BJ (cell line): Measurements from ENCODE around the gene B3GALT5. TPM values are rescaled to one million over a fixed set of nuclear protein-coding genes. Genes with fewer than 3 reads are reported as not detected.

Experiments
- CTCF ChIA-PET: fragments of 350-600 bp; formaldehyde crosslinking; extraction: SDS; loops from one replicate; lab custom pipeline; 2021; ENCODE audit warnings: antibody characterized with exemption, inconsistent platforms; lab: Yijun Ruan, JAX
- POLR2A ChIA-PET: fragments of 300-600 bp; sonication (Branson Sonifier 250); formaldehyde crosslinking; extraction: SDS; loops from one replicate; lab custom pipeline; 2021; ENCODE audit warnings: antibody characterized with exemption; lab: Charles Lee
- DNase-seq: peaks from one replicate; pipeline ENCODE4 v3.0.0-alpha.2; 2011; ENCODE audit warnings: low read depth
- H3K27me3 ChIP-seq: 2 replicates; pipeline ENCODE4 v1.6.0; 2011; ENCODE audit warnings: low read length; ENCODE audit not compliant: control insufficient read depth, insufficient read depth
- H3K36me3 ChIP-seq: 2 replicates; pipeline ENCODE4 v1.5.1; 2011; ENCODE audit warnings: low read length; ENCODE audit not compliant: control insufficient read depth, insufficient read depth
- H3K4me3 ChIP-seq: 2 replicates; pipeline ENCODE4 v1.5.1; 2011; ENCODE audit warnings: low read depth, mild to moderate bottlenecking, control low read depth, low read length
- polyA plus RNA-seq: library from polyadenylated mRNA; depleted of rRNA; stranded (reverse); fragments of >200 nt; gene quantifications from 2 replicates; pipeline ENCODE4 v1.2.3, GENCODE V29; 2011
- TF ChIP-seq, protein P1 (sequence below): IDR thresholded peaks from 2 replicates; pipeline ENCODE4 v1.5.1; 2011; ENCODE audit warnings: low read depth, mild to moderate bottlenecking, control low read depth, inconsistent platforms, low read length, moderate library complexity; ENCODE audit not compliant: insufficient read depth

The B3GALT5 gene
- polyA plus RNA-seq, 1 experiment, result 0.09 TPM

DNA sequence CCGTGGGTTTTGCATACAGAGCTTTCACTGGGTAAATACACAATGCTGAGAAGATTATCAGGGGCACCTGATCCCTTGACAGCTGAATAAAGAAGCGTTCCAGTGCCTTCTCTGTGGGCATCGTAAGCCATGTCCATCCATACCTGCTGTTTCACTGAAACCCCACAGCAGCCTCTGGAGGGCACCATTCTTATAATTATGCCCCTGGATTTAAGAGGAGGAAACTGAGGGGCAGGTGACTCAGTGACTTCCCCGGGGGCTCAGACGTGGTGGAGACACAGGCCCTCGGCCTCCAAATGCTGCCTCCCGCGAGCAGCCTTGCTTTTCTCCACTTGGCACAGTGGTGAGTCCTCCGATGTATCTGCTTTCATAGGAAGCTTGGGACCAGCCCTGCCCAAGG is 56.7 kb downstream of the B3GALT5 start:
- no peaks in the 10 kb centered on the region for H3K27me3 ChIP-seq
- ChIA-PET POLR2A (no interaction called here), CTCF (interaction anchor here (0.8 to 1.7 kb wide), 3 partner anchors 12 to 45 kb away, joined by 3 to 5 read pairs (median 3); no protein-coding TSS in a partner anchor)
- no peak for DNase-seq
- no peak overlapping the region for H3K4me3 ChIP-seq
- TF ChIP-seq, protein P1, sequence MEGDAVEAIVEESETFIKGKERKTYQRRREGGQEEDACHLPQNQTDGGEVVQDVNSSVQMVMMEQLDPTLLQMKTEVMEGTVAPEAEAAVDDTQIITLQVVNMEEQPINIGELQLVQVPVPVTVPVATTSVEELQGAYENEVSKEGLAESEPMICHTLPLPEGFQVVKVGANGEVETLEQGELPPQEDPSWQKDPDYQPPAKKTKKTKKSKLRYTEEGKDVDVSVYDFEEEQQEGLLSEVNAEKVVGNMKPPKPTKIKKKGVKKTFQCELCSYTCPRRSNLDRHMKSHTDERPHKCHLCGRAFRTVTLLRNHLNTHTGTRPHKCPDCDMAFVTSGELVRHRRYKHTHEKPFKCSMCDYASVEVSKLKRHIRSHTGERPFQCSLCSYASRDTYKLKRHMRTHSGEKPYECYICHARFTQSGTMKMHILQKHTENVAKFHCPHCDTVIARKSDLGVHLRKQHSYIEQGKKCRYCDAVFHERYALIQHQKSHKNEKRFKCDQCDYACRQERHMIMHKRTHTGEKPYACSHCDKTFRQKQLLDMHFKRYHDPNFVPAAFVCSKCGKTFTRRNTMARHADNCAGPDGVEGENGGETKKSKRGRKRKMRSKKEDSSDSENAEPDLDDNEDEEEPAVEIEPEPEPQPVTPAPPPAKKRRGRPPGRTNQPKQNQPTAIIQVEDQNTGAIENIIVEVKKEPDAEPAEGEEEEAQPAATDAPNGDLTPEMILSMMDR, result no peak
- no peaks in the 10 kb centered on the region for H3K36me3 ChIP-seq

DNA sequence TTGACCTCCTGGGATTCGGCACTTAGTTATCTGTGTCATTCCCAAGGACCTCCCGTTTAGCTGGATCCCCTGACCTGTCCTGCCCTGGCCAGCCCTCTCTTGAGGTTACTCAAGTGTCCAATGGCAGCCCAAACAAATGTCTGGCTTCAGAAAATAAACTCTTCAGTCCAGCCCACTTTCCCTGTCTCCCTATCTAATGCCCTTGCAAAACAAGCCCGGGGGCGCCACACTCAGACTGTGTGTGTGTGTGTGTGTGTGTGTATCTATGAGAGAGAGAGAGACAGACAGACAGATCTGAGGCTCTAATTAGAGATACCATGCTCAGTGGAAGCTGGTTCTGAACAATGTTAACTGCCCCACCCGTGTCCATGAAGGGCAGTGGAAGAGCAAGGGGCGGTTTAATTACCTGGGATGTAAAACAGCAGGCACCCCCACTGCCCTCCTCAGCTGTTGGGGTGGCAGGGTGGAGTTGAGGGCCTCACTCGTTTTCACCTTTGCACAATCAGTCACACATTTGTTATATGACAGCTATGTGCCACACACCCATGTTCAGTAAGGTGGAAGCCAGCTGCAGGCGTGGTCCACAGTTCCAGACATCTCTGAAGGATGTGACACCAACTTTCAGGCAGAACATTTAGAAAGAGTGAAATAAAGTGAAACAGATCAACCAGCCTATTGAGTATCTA is 57.4 kb downstream of the B3GALT5 start:
- Histone ChIP-seq H3K27me3 (no peaks in the 10 kb centered on the region), H3K4me3 (no peak overlapping the region), H3K36me3 (no peaks in the 10 kb centered on the region)
- no peak for DNase-seq
- POLR2A ChIA-PET, result no interaction called here
- CTCF ChIA-PET, result interaction anchor here (0.8 to 1.7 kb wide), 3 partner anchors 12 to 45 kb away, joined by 3 to 5 read pairs (median 3); no protein-coding TSS in a partner anchor
- TF ChIP-seq, protein P1, result no peak

DNA sequence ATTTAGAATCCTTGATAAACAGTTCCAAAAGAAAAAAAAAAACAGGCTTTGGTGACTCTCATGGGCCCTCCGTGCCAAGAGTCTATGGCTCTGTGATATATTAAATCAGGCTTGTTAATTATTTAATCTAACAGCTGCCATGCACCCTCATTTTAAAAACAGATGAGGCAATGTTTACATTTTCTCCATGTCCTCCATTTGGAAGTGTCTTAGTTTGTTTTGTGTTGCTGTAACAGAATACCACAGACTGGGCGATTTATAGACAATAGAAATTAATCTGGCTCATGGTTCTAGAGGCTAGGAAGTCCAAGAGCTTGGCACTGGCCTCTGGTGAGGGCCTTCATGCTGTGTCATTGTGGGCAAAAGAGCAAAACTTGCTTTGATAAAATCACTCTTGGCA is 58.0 kb downstream of the B3GALT5 start:
- DNase-seq, result no peak

DNA sequence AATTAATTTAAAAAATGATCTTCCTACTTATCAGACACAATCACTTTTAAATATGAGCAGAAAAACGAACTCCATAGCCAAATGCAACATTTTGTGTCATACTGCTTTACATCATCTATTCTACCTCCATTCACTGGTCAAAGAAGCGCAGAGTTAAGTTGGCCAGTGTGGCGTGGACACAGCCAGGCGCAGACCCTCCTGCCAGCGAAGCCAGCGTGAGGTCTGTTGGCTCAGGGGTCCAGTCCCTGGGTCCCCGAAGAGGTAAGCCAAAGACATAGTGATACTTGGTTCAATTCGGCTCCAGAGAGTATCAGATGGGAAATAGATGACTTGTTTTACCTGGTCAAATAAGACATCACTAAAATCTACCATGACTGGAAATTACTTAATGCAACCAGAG is 59.2 kb downstream of the B3GALT5 start:
- POLR2A ChIA-PET, result no interaction called here

More for the DNA sequence above, 58.0 kb downstream of the B3GALT5 start:
- POLR2A ChIA-PET, result no interaction called here
- TF ChIP-seq, protein P1, result no peak
- Histone ChIP-seq H3K4me3 (no peak overlapping the region), H3K27me3 (no peaks in the 10 kb centered on the region), H3K36me3 (no peaks in the 10 kb centered on the region)
- CTCF ChIA-PET, result interaction anchor here (1.7 kb wide), 1 partner anchor 11 kb away, joined by 5 read pairs; no protein-coding TSS in a partner anchor

DNA sequence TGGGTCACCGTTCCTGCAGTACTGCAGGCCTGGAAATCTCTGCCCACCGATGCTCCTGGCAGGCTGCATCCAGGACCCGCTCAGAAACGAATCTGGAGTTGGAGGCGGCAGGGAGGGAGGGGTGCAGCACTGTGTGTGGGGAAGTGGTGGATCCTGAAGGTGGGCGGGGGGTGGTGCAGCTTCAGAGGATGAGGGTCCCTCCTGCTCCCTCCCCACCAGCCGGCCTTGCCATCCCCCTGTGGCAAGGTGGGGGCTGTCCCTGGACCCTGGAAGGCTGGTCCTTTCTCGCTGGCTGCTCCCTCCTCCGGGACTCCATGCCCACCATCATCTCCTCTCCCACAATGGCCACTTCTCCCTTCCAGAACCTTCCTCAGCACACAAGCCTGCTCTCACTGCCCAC is 60.4 kb downstream of the B3GALT5 start:
- DNase-seq, result no peak

More for the DNA sequence above, 59.2 kb downstream of the B3GALT5 start:
- H3K4me3 ChIP-seq, result no peak overlapping the region
- CTCF ChIA-PET, result no interaction called here
- TF ChIP-seq, protein P1, result no peak
- DNase-seq, result no peak
- H3K27me3 ChIP-seq, result no peaks in the 10 kb centered on the region
- no peaks in the 10 kb centered on the region for H3K36me3 ChIP-seq

More for the DNA sequence above, 60.4 kb downstream of the B3GALT5 start:
- ChIA-PET CTCF (interaction anchor here (0.6 kb wide), 1 partner anchor 65 kb away, joined by 3 read pairs; no protein-coding TSS in a partner anchor), POLR2A (no interaction called here)
- no peak overlapping the region for H3K4me3 ChIP-seq
- TF ChIP-seq, protein P1, result no peak
- H3K36me3 ChIP-seq, result no peaks in the 10 kb centered on the region
- no peaks in the 10 kb centered on the region for H3K27me3 ChIP-seq
